Neural cell (in vitro differentiated cells): ENCODE measurements around the gene DIP2C. TPM values are rescaled to one million over a fixed set of nuclear protein-coding genes. Genes with fewer than 3 reads are reported as not detected.

Source experiments
- H2AFZ ChIP-seq: fragments of 200-600, 300-800 bp; sonication (generic), shearing (Covaris generic); 2 replicates; pipeline ENCODE4 v1.6.0; 2014; ENCODE audit warnings: low read depth, mild to moderate bottlenecking, antibody characterized with exemption, low read length, moderate library complexity
- H3F3A ChIP-seq: fragments of 200-600 bp; shearing (Covaris generic); 2 replicates; pipeline ENCODE4 v1.6.1; 2016; ENCODE audit warnings: mild to moderate bottlenecking, moderate library complexity, mixed read lengths, antibody characterized with exemption, low read length; ENCODE audit not compliant: insufficient read depth, poor library complexity, severe bottlenecking
- H3K27ac ChIP-seq: fragments of 200-600, 300-800 bp; sonication (generic), shearing (Covaris generic); 2 replicates; pipeline ENCODE4 v1.5.1; 2014; ENCODE audit warnings: mild to moderate bottlenecking, low read length, moderate library complexity
- H3K27me3 ChIP-seq: fragments of 300-800, 200-600 bp; sonication (generic), shearing (Covaris generic); 2 replicates; pipeline ENCODE4 v1.6.0; 2014; ENCODE audit warnings: mild to moderate bottlenecking, low read depth, low read length, moderate library complexity; ENCODE audit not compliant: insufficient read depth
- H3K36me3 ChIP-seq: fragments of 300-800, 200-600 bp; sonication (generic), shearing (Covaris generic); 2 replicates; pipeline ENCODE4 v1.5.1; 2014; ENCODE audit warnings: mild to moderate bottlenecking, antibody characterized with exemption, low read length, moderate library complexity; ENCODE audit not compliant: insufficient read depth
- H3K4me2 ChIP-seq: fragments of 300-800, 200-600 bp; sonication (generic), shearing (Covaris generic); 2 replicates; pipeline ENCODE4 v1.6.0; 2014; ENCODE audit warnings: mild to moderate bottlenecking, low read length
- H3K4me3 ChIP-seq: fragments of 300-800, 200-600 bp; sonication (generic), shearing (Covaris generic); 2 replicates; pipeline ENCODE4 v1.5.1; 2014; ENCODE audit warnings: mild to moderate bottlenecking, low read length, moderate library complexity
- H3K79me2 ChIP-seq: fragments of 200-600 bp; shearing (Covaris generic); replicated peaks from 2 replicates; pipeline ENCODE4 v1.6.0; 2014; ENCODE audit warnings: mild to moderate bottlenecking, low read length, moderate library complexity; ENCODE audit not compliant: insufficient read depth
- H3K9ac ChIP-seq: fragments of 300-800, 200-600 bp; sonication (generic), shearing (Covaris generic); 2 replicates; pipeline ENCODE4 v1.6.1; 2016; ENCODE audit warnings: mild to moderate bottlenecking, low read length, mixed read lengths
- H3K9me2 ChIP-seq: fragments of 200-600 bp; shearing (Covaris generic); 2 replicates; pipeline ENCODE4 v1.6.1; 2016; ENCODE audit warnings: mild to moderate bottlenecking, low read length, mixed read lengths; ENCODE audit not compliant: insufficient read depth
- H3K9me3 ChIP-seq: fragments of 200-600, 300-800 bp; sonication (generic), shearing (Covaris generic); 2 replicates; pipeline ENCODE4 v1.6.1; 2016; ENCODE audit warnings: mild to moderate bottlenecking, mixed run types, low read length, moderate library complexity, mixed read lengths
- H4K20me1 ChIP-seq: fragments of 200-600 bp; shearing (Covaris generic); 2 replicates; pipeline ENCODE4 v1.6.1; 2016; ENCODE audit warnings: mild to moderate bottlenecking, mixed run types; ENCODE audit not compliant: insufficient read depth
- CTCF ChIP-seq: fragments of 450-650 bp; IDR thresholded peaks from 2 replicates; pipeline ENCODE4 v1.5.1; 2014; ENCODE audit warnings: antibody characterized with exemption, mild to moderate bottlenecking, moderate library complexity; ENCODE audit not compliant: poor library complexity, severe bottlenecking
- EP300 ChIP-seq: fragments of 450-650 bp; conservative IDR thresholded peaks from 2 replicates; pipeline ENCODE4 v1.6.1; 2014; ENCODE audit warnings: antibody characterized with exemption, mild to moderate bottlenecking, moderate library complexity; ENCODE audit not compliant: poor library complexity, severe bottlenecking
- EZH2 ChIP-seq: fragments of 200-600, 300-800 bp; shearing (Covaris generic), sonication (generic); IDR thresholded peaks from 2 replicates; pipeline ENCODE4 v1.6.1; 2014; ENCODE audit warnings: antibody characterized with exemption, low read length, borderline replicate concordance, mild to moderate bottlenecking; ENCODE audit not compliant: insufficient read depth, poor library complexity, severe bottlenecking
- MXI1 ChIP-seq: fragments of 450-650 bp; conservative IDR thresholded peaks from 2 replicates; pipeline ENCODE4 v1.6.1; 2014; ENCODE audit warnings: antibody characterized with exemption, mild to moderate bottlenecking; ENCODE audit not compliant: poor library complexity, severe bottlenecking
- POLR2AphosphoS5 ChIP-seq: IDR thresholded peaks from 2 replicates; pipeline ENCODE4 v1.6.1; 2012
- RAD21 ChIP-seq: fragments of 450-650 bp; conservative IDR thresholded peaks from 2 replicates; pipeline ENCODE4 v1.6.1; 2014; ENCODE audit warnings: antibody characterized with exemption, mild to moderate bottlenecking, moderate library complexity
- REST ChIP-seq: IDR thresholded peaks from 2 replicates; pipeline ENCODE4 v1.6.1; 2012; ENCODE audit warnings: borderline replicate concordance
- SMC3 ChIP-seq: fragments of 450-650 bp; conservative IDR thresholded peaks from 2 replicates; pipeline ENCODE4 v1.6.1; 2014; ENCODE audit warnings: antibody characterized with exemption, mild to moderate bottlenecking, moderate library complexity; ENCODE audit not compliant: poor library complexity
- TAF1 ChIP-seq: IDR thresholded peaks from 2 replicates; pipeline ENCODE4 v1.6.1; 2012; ENCODE audit warnings: low read depth
- polyA plus RNA-seq: library from polyadenylated mRNA; depleted of rRNA; stranded (reverse); fragments of >200 nt; gene quantifications from 2 replicates; pipeline ENCODE4 v1.2.3, GENCODE V29; 2014

DIP2C gene
- polyA plus RNA-seq, 1 donor from 2014 or later = 24.1 TPM

GRCh38 chr10:408236-408635 is 281.2 kb downstream of the DIP2C start:
- no peak overlapping the region for H3K4me2 ChIP-seq
- H4K20me1 ChIP-seq = peaks cover 3% of the 10 kb centered on the region
- no peaks in the 10 kb centered on the region for H3K79me2 ChIP-seq
- peaks cover 4% of the 10 kb centered on the region for H3K36me3 ChIP-seq
- H3K4me3 ChIP-seq = no peak overlapping the region
- no peaks in the 10 kb centered on the region for H3F3A ChIP-seq
- H3K27ac ChIP-seq = no peak overlapping the region
- TF ChIP-seq MXI1 (no peak), TAF1 (no peak)
- H3K9ac ChIP-seq = no peak overlapping the region
- no peaks in the 10 kb centered on the region for H3K9me3 ChIP-seq
- no peaks in the 10 kb centered on the region for H3K9me2 ChIP-seq
- no peaks in the 10 kb centered on the region for H3K27me3 ChIP-seq
- H2AFZ ChIP-seq = no peak overlapping the region

- H3K9ac ChIP-seq = no peak overlapping the region
- H3K27ac ChIP-seq = no peak overlapping the region
- TF ChIP-seq EP300 (no peak), TAF1 (no peak), REST (no peak), POLR2AphosphoS5 (no peak), MXI1 (no peak), EZH2 (no peak), CTCF (no peak), RAD21 (no peak), SMC3 (no peak)
- no peaks in the 10 kb centered on the region for H3F3A ChIP-seq
- no peaks in the 10 kb centered on the region for H3K9me2 ChIP-seq
- H2AFZ ChIP-seq = no peak overlapping the region
- no peaks in the 10 kb centered on the region for H3K9me3 ChIP-seq
- H3K4me3 ChIP-seq = no peak overlapping the region
- H3K4me2 ChIP-seq = no peak overlapping the region
- peaks cover 4% of the 10 kb centered on the region for H3K36me3 ChIP-seq
- no peaks in the 10 kb centered on the region for H3K79me2 ChIP-seq
- no peaks in the 10 kb centered on the region for H3K27me3 ChIP-seq
- peaks cover 3% of the 10 kb centered on the region for H4K20me1 ChIP-seq
These were observed 282.5 kb downstream of the DIP2C start for GRCh38 chr10:406976-407375.

- H3K4me2 ChIP-seq = no peak overlapping the region
- no peak overlapping the region for H3K9ac ChIP-seq
- H3K79me2 ChIP-seq = no peaks in the 10 kb centered on the region
- H3K27ac ChIP-seq = no peak overlapping the region
- TF ChIP-seq REST = no peak
- no peak for TF ChIP-seq SMC3
- TF ChIP-seq MXI1 = no peak
- TF ChIP-seq EP300 = no peak
- no peak for TF ChIP-seq POLR2AphosphoS5
- no peak for TF ChIP-seq CTCF
- no peak for TF ChIP-seq RAD21
- TF ChIP-seq TAF1 = no peak
- no peak for TF ChIP-seq EZH2
- no peaks in the 10 kb centered on the region for H3F3A ChIP-seq
- H3K9me3 ChIP-seq = no peaks in the 10 kb centered on the region
- H4K20me1 ChIP-seq = peaks cover 3% of the 10 kb centered on the region
- H3K4me3 ChIP-seq = no peak overlapping the region
- H3K27me3 ChIP-seq = no peaks in the 10 kb centered on the region
- no peaks in the 10 kb centered on the region for H3K9me2 ChIP-seq
- no peak overlapping the region for H2AFZ ChIP-seq
- H3K36me3 ChIP-seq = peaks cover 4% of the 10 kb centered on the region
These were observed 283.8 kb downstream of the DIP2C start for GRCh38 chr10:405648-406047.
